GM10266 (cell line): ENCODE data around the gene SPTBN1.
A peak's percentile ranks its signal among the peaks of the same experiment; 100 is the strongest.

ENCODE experiments used
- DNase-seq: peaks from one replicate; pipeline ENCODE4 v3.0.0; 2012; ENCODE audit errors: extremely low spot score
- CTCF ChIP-seq: IDR thresholded peaks from 2 replicates; pipeline ENCODE4 v1.5.1; 2012; ENCODE audit warnings: mild to moderate bottlenecking, low read depth; ENCODE audit not compliant: control insufficient read depth, insufficient read depth; ENCODE audit errors: missing control alignments

The SPTBN1 gene

GRCh38 chr2:54671875-54672589 is 215.9 kb downstream of the SPTBN1 start:
- no peak for DNase-seq
- TF ChIP-seq CTCF = no peak

- TF ChIP-seq CTCF = no peak
- peak; percentile 58 for DNase-seq
Measured at GRCh38 chr2:54672590-54673456, 216.7 kb downstream of the SPTBN1 start.

- TF ChIP-seq CTCF = no peak
- peak; percentile 34 for DNase-seq
Measured at GRCh38 chr2:54673501-54673998, 217.4 kb downstream of the SPTBN1 start.

- TF ChIP-seq CTCF = no peak
- DNase-seq = no peak
Measured at GRCh38 chr2:54675281-54675680, 219.2 kb downstream of the SPTBN1 start.

GRCh38 chr2:54675738-54676137 is 219.6 kb downstream of the SPTBN1 start:
- no peak for DNase-seq
- TF ChIP-seq CTCF = no peak

GRCh38 chr2:54676656-54677055 is 220.5 kb downstream of the SPTBN1 start:
- DNase-seq = no peak

More at GRCh38 chr2:54676656-54677055, 220.5 kb downstream of the SPTBN1 start:
- TF ChIP-seq CTCF = no peak
